Stimulated activated CD4-positive, alpha-beta T cell treated with anti-CD3 and anti-CD28 coated beads, Interleukin-2, amount 100 ng/mL, for 48 hours (primary cell): ENCODE measurements around the gene FAXDC2.

Source experiments
- DNase-seq, 2 donors: peaks; one replicate each; pipeline ENCODE4 v3.0.0-alpha.2; 2020

FAXDC2 gene, protein sequence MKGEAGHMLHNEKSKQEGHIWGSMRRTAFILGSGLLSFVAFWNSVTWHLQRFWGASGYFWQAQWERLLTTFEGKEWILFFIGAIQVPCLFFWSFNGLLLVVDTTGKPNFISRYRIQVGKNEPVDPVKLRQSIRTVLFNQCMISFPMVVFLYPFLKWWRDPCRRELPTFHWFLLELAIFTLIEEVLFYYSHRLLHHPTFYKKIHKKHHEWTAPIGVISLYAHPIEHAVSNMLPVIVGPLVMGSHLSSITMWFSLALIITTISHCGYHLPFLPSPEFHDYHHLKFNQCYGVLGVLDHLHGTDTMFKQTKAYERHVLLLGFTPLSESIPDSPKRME

DNA sequence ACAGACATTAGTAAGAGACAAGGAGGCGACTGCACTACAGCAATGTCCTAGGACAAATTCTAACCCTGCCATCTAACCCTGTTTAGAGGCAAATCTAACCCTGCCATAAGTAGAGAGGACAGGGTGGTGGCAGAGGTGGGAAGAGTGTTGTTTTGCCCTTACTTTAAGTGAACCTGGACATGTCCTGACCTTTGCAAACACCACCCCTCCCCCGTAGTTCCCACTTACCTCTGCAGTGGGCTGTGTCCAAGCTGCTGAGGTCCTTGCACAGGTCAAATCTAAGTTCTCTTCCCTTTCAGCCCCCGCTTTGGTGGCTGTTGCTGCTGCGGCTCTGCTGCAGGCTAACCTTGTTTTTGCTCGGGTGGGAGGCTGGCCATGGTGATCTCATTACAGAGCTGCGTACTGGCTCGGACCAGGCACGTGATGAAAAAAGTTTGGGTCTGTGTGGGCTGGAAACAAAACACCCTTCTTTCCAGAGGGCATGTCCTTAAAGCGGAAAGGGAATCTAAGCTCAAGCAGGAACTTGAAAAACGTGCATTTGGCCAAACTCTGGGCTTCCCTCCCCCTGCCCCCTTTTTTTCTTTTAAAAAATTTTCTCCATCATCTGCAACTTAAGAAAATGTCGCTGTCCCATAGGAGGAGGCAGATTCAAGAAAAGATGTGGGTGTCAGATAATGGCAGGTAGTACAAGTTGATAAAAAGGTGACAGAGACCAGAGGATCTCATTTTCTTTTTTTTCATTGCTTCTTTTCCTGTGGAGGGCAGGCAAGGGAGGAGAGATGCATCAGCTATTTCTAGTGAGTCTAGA lies at the start of gene FAXDC2:
FAXDC2 (minus strand) TSS at position 349 of the 808 bp plus-strand sequence. CDS start 12,425 bp downstream, outside the sequence.
- no peak for DNase-seq

DNA sequence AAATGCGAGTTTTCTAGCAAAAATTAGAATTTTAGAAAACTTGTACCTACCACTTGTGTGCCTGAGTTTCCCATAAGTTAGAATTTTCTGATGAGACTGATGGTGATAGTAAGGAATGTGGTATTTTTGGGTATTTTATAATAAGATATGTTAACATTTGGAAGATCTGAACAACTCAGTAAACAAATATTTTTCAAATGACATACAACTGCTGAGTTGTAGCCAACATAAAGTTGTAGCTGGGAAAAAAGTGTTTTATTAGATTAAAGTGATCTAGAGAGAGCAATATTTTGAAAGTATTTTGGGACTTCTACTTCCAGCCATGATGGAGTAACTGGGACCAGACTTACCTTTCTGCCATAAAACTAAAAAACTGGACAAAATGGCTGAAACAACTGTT lies 49.7 kb upstream of the FAXDC2 start:
- DNase-seq = no peak

DNA sequence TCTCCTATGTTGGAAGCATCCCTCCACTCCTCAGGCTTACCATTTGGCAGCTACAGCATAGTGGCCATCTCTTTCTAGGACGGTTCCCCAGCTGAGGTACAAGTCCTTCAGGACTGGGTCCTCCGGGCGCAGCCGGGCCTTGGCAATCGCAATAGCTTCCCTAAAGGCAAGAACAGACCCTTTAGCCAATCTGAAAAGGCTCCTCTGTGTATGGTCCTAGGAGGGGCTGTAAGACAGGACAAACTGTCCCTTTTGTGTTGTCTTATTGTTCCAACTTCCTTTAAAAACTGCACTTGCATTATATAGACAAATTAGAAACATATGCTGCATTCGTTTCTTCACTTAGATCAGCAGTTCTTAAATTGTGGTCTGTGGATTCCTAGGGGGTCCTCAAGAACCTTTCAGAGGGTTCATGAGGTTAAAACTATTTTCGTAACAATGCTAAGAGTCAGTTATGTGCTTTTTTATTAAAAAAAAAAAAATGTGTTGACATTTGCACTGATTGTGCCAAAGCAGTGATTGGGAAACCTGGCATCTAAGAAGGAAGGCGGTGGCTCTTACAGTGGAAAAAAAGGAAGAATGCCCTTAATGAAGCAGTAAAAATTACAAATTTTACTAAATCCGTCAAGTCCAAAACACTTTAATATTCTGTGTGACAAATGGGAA lies 48.9 kb upstream of the FAXDC2 start:
- no peak for DNase-seq

GRCh38 chr5:154898210-154898609 lies 47.8 kb upstream of the FAXDC2 start:
- DNase-seq = no peak

- DNase-seq = no peak
These were observed 46.3 kb upstream of the FAXDC2 start for GRCh38 chr5:154896562-154897165.

DNA sequence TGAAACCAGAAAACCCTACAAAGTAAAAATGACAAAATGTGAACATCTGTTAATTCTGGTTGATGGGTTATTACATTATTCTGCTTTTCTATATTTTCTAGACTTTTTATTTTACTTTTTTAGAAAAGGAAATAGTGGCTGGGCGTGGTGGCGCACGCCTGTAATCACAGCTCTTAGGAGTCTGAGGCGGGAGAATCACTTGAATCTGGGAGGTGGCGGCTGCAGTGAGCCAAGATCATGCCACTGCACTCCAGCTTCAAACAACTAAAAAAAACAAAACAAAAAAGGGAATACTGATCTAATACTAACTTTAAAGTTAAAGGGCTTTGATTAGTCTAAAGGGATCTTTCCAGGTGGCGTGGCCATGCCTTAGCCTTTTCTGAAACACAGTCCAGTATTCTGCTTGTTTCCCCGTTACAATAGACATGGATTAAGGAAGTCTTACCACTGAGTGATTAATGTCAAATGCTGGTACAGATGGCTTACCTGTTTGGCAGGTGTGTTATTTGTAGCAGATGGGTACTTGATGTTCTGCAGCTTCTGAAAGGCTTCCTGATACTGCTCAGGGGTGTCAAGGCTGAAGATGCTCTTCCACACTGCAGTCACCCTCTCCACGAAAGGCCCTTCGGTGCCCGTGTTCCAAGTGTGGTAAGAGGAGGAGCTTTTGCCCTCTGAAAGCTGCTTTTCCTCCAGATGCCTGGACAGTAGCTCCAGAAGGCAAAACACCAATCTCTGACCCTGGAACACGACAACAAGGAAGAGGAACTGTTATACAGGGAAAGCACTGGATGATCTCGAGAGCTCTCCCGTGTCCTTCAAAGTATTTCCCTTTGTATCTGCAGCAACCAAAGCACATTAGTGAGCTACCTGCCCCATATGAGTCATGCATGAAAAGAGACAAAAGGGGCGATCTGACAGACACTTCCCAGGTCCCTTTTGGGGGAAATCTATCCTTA lies 45.5 kb upstream of the FAXDC2 start:
- no peak for DNase-seq

DNA sequence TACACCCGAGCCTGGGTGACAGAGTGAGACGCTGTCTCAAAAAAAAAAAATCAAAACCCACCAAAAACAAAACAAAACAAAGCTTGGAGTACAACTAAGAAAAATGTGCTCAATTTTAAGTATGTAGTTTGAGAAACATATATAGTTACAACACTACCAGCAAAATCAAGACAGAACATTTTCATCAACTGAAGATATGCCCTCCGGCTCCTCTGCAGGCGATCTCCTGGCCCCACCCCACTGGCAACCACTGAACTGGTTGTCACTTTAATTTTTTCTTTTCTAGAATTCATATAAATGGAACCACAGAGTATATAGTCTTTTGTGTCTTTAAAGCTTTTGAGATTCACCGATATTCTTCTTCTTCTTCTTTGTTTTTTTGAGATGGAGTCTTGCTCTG lies 43.0 kb upstream of the FAXDC2 start:
- DNase-seq = no peak

- DNase-seq = no peak
These were observed 42.0 kb upstream of the FAXDC2 start for GRCh38 chr5:154892369-154892771.

DNA sequence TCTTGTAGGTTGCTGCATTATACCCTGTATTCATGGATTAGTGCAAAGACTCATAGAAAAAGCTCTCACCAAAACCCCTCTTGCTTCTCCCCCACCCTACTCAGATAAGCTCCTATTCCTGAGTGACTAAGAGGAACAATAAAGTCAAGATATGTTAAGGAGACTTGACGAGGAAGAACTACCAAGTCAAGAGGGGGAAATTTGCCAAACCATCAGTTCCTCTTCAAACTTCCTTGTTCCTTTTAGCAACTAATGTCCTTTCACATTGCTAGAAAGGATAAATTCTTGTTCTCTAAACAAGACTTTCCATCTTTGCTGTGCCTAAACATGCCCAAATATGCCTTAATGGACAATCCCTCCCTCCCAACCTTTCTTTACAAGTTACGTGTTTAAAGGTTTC lies 35.0 kb upstream of the FAXDC2 start:
- DNase-seq = no peak

- DNase-seq = no peak
These were observed 34.0 kb upstream of the FAXDC2 start for GRCh38 chr5:154884424-154884823.

DNA sequence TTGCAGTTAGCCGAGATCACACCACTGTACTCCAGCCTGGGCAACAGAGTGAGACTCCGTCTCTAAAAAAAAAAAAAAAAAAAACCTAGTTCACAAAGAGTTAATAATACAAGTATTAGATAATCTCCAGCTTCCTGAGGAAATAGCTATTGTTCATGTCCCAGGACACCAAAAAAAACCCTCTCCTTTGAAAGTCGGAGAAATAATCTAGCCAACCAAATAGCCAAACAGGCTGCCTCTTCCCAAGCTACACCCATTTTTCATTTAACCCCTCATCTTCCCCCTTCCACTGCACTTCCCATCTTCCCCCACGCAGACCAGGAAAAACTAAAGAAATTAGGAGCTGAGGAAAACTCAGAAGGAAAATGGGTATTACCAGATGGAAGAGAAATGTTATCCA lies 31.6 kb upstream of the FAXDC2 start:
- DNase-seq = no peak

- no peak for DNase-seq
These were observed 28.4 kb upstream of the FAXDC2 start for GRCh38 chr5:154878642-154879335.

DNA sequence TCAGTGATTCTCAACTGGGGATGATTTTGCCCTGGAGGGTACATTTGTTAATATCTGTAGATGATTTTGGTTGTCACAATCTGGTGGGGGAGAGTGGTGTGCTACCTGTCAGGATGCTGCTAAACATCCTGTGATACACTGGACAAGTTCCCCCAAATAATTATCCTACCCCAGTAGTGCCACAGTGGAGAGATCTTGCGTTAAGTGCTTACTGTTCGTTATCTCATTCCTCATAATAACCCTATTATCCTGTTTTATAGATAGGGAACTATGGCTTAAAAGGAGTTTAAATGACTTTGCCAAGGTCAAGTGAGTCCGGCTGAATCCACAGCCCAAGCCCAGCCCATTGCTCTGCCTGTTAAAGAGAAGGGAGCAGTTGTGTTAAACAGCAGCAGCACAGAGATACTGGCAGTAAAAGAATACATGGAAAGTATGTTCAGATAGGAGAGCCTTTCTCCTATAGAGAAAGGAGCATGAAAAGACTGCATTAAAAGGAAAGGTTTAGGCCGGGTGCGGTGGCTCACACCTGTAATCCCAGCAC lies 23.5 kb upstream of the FAXDC2 start:
- no peak for DNase-seq

- no peak for DNase-seq
These were observed 21.3 kb upstream of the FAXDC2 start for GRCh38 chr5:154871734-154872133.

- no peak for DNase-seq
These were observed 18.3 kb upstream of the FAXDC2 start for GRCh38 chr5:154868702-154869101.

GRCh38 chr5:154866841-154867240 lies 16.4 kb upstream of the FAXDC2 start:
- no peak for DNase-seq

- DNase-seq = no peak
These were observed 15.2 kb upstream of the FAXDC2 start for GRCh38 chr5:154865466-154866184.

DNA sequence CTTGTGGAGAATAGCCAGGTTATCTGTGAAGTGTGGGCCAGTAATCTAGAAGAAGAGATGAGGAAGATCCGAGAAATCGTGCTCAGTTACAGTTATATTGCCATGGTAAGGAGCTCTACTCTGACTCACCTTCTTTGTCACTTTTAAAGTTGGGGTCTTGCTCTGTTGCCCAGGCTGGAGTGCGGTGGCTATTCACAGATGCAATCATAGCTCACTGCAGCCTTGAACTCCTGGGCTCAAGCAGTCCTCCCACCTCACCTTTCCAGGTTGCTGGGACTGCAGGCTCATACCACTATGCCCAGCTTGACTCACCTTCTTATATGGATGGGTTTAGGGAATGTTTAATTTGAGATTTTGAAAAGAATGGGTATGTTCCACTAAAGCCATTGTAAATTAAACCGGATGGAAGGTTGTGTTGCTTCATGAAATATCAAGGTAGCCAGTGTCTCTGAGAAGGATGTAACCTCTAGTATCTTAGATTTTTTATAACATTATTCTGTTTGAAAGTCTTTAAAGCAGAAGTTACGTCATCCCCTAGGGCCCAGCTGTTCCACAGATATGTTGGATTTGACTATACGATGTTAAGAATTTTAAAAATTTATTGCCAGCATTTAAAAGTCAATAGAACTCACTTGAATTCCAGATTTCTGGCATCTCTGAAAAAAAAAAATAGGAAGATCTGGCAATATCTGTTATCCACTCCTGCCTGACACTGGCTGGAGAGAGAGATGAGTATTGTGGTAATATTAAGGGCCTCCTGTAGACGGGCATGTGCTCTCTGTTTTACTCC lies 13.1 kb upstream of the FAXDC2 start:
- DNase-seq = no peak

GRCh38 chr5:154862766-154863165 lies 12.4 kb upstream of the FAXDC2 start:
- no peak for DNase-seq

- no peak for DNase-seq
These were observed 11.5 kb upstream of the FAXDC2 start for GRCh38 chr5:154861946-154862345.
